ENCODE data around the gene SIT1.
"Not testable (repeated sequence)": the region's sequence is repeated elsewhere in the genome, so short reads cannot be mapped to it uniquely, and the experiment has no call there.

Gene SIT1

DNA sequence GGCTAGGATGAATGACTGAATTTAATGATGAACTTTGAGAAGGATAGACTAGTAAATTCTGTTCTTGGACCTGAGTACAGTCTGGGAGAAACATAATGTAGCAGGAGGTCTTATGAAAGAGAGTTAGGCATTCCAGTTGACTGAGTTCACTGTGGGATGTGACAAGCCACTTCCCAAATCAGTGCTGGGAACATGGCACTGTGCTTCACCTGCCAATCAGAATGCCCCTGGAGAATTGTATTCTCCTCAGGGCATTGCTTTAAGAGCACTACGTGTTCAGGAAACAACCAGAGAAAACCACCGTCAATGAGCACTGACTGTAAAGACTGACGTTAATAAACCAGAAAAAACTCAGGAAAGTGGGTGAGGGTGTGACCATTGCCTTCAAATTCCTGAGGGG lies 8.6 kb upstream of the SIT1 start:
- no peak for DNase-seq

DNA sequence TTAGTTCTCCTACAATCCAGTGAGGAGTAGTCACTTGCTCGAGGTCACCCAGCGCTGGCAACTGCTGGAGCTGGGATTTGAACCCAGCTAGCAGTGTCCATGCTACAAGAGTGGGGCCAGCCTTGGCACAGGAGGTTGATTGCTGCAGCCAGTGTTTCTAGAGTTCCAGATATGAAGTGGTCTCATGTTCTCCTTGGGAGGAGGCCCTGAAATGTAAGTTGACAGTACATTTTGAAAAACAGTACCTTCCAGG lies 8.2 kb upstream of the SIT1 start:
- no peak for DNase-seq

DNA sequence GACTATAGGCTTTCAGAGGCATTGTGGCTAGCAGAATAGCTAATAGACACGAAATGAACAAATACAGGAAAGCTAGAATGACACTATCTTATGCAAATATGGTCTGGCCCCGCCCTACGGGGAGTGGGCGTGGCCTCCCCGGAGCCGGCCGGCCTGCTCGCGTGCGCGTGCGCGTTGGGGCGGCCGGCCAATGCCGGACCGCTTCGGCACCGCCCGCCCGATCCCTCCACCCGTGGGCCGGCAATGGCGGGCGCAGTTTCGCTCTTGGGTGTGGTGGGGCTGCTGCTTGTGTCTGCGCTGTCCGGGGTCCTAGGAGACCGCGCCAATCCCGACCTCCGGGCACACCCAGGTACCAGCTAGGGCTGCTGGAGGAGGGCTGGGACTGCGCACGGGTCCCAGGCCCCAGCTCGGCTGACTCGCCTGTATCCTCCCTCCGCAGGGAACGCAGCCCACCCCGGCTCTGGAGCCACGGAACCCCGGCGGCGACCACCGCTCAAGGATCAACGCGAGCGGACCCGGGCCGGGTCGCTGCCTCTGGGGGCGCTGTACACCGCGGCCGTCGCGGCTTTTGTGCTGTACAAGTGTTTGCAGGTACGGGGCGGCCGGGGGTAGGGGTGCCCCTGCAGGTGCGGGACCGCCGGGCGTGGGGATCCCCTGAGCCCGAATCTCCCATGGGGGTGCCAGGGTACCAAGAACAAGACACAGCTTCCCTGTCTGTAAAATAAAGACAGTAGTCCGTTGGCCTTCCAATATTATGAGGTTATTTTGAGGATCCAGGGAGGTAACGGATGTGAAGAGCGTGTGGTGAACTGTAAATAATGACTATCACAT lies 7.6 kb upstream of the SIT1 start, which contains the start of gene CCDC107:
Gene CCDC107 (plus strand): TSS at position 156 of the 831 bp plus-strand sequence. CDS start 88 bp downstream, at position 244.
- DNase-seq, result peak; percentile 74 to 85 (median 79)

DNA sequence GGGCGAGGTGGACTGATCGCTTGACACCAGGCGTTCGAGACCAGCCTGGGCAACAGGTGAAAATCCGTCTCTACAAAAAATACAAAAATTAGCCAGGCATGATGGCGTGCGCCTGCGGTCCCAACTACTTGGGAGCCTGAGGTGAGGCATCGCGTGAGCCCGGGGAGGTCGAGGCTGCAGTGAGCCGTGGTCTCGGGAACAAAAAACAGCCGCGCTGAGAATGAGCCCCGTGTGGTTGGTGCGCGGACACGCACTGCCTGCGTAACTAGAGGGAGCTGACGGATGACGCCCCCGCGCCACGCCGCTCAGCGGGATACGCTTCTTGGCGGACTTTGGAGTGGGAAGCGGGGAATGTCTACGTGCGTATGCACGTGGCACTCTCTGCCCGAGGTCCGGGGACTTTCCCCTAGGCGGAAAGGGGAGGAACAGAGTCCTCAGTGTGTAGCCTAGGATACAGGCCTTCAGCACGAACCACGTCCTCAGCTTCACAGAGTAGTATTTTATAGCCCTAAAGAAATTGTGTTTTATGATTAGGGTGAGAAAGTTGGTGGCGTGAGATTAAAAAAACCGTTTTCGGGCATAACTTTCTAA lies 6.9 kb upstream of the SIT1 start, which contains the start of gene RMRP:
Gene RMRP (minus strand): TSS at position 474 of the 591 bp plus-strand sequence.
- peak; percentile 82 to 96 (median 83) for DNase-seq

DNA sequence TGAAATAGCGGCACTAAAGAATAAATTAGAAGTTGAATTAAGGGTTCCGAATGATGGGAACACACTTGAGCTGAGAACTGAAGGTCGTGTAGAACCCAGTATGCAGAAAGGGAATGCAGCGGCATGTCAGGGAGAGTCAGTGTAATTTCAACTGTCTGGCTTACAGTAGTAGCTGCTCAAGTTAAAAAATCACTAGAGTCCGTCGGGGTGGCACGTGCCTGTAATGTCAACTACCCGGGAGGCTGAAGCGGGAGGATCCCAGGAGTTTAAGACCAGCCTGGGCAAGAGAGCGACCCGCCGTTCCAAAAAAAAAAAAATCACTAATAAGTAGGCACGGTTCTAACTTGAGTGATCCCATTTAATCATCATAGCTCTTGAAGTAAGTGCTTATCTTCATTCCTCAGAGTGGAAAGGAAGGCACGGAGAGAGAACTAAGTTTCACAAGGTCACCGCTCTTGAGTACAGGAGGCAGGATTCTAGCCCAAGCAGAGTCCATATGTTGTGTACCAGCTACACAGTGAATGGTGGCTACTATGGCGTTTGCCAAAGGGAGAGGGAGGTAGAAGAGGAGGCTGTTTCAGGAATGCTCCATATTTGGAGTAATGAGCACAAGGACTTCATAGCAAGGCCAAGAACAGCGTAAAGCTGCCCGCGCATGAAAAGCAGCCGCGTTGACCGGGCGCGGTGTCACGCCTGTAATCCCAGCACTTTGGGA lies 6.3 kb upstream of the SIT1 start:
- no peak for DNase-seq

DNA sequence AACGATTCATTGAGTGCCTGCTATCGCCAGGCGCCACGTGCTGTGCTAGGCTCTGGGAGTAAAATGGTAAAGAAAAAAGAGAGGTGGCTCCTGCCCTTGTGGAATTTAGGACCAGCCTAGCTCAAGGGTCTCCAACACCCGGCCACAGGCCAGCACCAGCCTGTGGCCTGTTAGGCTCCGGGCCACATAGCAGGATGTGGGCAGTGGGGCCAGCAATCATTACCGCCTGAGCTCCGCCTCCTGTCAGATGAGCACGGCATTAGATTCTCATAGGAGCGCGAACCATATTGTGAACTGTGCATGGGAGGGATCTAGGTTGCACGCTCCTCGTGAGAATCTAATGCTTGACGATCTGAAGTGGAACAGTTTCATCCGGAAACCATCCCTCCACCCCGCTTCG lies 5.6 kb upstream of the SIT1 start:
- no peak for DNase-seq

DNA sequence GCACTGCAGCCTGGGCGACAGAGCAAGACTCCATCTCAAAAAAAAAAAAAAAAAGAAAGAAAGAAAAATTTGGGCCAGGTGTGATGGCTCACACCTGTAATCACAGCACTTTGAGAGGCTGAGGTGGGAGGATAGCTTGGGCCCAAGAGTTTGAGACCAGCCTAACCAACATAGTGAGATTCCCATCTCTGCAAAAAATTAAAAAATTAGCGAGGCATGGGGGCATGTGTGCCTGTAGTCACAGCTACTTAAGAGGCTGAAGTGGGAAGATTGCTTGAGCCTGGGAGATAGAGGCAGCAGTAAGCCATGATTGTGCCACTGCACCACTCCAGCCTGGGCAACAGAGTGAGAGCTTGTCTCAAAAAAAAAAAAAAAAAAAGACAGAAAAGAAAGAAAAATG lies 2.9 kb upstream of the SIT1 start:
- no peak for DNase-seq

DNA sequence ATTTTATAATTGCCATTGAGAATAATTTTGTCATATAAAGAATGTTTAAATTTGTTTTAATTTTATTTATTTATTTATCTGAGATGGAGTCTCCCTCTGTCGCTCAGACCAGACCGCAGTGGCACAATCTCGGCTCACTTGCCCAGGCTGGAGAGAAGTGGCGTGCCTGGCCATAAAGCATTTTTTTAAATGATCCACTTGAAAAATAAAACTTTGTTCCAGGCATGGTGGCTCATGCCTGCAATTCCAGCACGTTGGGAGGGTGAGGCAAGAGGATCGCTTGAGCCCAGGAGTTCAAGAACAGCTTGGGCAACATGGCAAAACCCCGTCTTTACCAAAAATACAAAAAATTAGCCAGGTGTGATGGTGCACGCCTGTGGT lies 2.1 kb upstream of the SIT1 start:
- DNase-seq, result no peak

DNA sequence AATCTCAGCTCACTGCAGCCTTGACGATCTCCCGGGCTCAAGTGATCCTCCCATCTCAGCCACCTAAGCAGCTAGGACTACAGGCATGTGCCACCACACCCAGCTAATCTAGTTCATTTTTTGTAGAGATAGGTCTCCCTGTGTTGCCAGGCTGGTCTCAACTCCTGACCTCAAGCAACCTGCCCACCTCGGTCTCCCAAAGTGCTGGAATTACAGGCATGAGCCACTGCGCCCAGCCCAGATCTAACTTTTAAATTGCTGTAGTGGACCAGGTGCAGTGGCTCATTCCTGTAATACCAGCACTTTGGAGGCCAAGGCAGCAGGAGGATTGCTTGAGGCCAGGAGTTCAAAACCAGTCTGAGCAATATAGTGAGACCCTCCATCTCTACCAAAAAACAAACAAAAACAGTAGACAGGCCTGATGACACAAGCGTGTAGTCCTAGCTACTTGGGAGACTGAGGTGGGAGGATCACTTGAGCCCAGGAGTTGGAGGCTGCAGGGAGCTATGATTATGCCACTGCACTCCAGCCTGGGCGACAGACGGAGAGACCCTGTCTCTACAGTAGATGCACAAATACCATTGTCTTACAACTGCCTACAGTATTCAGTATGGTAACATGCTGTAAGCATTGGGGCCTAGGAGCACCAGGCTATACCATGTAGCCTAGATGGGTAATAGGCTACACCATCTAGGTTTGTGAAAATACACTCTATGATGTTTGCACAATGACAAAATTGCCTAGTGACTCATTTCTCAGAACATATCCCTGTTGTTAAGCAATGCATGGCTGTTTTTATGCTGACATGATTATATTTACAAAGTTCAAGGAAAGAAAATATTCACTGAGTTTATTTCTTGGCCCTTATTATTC lies 1.5 kb upstream of the SIT1 start:
- DNase-seq, result no peak

DNA sequence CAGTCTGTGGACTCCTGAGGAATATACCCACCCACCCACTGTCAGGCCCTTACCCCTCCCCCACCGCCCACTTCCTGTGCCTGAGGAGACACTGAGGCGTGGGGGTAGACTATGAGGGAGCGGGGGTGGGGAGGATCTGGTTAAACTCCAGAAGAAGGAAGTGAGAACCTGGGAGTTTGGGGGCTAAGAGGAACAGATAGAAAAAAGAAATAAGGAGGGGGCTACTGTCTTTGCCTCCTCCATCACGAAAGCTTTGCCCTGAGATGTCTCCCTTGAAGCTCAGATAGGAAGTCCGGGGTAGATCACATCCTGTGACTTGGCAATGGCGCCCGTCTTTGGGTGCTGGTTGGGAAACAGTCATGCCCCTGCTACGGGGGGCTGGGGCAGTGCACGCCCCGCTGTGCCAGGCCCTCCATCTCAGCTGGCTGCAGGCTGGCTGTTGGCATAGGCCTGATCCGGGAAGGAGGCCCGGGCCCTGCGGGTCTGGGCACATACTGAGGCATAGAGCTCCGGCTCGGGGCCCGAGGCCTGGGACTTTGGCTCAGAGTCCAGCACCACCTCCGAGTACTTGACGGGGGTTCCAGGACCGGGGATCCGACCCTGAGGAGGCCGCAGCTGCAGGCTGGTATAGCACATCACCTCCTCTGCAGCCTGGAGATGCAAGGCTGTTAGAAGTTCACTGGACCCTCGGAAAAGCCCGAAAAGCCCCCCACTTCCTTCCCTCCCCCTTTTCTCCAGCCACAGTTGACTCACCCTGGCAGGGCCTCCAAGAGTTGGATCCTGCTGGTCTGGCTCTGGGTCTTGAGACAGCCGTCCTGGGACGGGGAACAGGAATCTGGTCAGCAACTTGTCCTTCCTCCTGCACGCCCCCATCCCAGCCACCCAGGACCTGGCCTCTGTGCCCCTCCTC lies 1.0 kb downstream of the SIT1 start:
- peak in 1 of 5 donors; percentile 60 for DNase-seq

DNA sequence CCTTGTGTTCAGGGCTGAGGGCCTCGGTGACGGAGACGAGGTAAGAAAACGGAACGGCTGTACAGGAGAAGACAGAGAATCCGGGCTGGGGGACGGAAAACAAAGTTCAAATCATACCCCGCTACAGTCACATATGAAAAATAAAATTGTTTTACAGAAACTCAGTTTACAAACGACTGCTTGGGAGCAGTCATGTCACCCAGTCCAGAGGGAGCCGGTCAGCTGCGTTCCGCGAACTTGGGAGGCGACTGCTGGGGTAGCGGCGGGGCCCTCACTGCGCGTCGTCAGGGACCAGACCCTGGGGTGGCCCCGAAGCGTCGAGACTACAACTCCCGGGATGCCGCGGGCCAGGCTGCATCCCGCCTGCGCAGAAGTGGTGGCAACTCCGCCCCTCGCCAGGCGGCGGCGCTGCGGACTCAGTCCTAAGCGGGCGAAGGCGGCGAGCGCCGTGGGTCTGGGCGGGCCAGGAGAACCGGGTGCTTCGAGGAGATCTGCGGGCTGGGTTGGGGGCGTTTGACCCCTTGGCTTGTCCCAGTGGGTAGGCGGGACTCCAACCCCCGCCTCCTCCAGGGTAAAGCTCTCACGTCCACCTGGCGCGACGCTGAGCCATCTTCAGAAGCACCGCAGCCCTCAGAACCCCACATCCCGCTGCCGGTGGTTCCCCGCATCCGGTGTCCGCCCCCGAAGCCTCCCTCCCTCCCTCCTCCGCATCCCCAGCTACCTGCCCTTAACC lies 4.0 kb downstream of the SIT1 start:
- peak; percentile 83 to 94 (median 87) for DNase-seq

DNA sequence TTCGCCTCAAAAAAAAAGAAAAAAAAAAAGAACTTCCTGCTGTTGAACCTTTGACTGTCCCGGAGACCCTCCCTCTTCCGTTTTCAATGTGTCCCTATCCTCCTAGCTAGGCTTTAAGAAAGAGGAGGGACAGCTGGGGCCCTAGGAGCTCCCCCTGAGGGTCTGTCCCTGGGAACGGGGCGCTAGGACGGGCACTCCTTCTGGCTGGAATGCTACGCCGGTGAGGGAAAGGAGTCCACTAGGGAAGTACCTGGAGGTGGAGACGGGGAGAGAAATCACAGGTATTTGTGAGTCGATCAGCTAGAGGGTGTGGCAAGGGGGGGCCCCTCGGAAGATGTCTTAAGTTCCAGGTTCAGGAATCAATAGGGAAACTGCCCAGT lies 4.6 kb downstream of the SIT1 start:
- DNase-seq, result peak in 1 of 5 donors; percentile 43

DNA sequence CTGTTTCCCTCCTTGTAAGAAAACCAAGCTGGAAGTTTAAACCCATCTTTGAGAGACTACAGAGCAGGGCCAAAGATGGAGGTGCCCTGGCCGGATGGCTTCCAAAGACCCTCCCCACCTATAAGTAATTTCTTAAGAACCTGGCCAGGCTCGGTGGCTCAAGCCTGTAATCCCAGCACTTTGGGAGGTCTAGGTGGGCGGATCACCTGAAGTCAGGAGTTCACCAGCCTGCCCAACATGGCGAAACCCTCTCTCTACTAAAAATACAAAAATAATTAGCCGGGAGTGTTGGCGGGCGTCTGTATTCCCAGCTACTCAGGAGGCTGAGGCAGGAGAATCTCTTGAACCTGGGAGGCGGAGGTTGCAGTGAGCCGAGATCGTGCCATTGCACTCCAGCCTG lies 5.0 kb downstream of the SIT1 start:
- DNase-seq, result not testable (repeated sequence)

DNA sequence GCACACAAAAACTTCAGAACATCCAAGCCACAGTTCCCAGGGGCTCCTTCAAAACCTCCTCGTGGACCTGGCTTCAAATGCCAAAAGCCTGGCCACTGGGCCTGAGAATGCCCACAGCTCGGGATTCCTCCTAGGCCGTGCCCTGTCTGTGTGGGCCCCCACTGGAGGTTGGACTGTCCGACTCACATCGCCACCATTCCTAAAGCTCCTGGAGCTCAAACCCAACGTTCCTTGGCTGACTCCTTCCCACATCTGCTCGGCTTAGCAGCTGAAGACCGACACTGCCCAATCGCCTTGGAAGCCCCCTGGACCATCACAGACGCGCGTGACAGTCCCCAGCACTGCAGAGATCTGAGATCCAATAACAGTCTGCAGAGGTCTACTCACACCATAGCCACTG lies 7.7 kb downstream of the SIT1 start:
- DNase-seq, result no peak

DNA sequence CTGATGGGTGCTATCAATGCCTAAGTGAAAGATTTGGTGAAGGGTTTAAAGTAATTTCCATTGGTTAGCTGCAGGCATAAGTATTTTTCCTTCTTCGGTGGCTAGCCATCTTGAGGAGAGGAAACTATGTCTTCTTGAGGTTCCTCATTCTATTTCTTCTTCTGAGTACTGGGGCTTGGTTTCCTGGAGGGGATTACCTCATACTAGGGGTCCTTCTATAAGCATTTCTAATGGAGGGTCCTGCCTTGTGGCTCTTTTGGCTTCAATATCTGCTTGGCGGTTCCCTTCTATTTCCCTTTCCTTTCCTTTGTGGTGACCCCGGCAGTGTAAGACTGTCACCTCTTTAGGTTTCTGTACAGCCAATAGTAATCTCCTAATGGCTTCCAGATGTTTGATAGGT lies 9.3 kb downstream of the SIT1 start:
- not testable (repeated sequence) for DNase-seq

DNA sequence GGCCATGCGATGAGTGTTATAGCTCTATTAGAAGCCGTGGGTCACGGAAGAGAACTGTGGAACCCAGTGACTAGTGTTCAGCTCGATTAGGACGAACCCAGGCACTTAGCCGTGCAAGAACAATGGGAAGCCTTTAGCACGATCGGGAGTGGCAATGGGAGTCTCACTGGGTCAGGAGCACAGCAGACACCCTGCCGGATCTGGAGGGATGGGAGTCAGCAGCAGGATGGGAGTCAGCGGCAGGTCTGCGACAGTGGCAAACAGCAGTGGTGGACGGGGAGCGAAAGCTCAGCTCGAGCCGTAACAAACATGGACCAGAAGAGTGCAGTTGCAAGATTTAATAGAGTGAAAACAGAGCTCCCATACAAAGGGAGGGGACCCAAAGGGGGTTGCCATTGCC lies 10.3 kb downstream of the SIT1 start:
- not testable (repeated sequence) for DNase-seq

DNA sequence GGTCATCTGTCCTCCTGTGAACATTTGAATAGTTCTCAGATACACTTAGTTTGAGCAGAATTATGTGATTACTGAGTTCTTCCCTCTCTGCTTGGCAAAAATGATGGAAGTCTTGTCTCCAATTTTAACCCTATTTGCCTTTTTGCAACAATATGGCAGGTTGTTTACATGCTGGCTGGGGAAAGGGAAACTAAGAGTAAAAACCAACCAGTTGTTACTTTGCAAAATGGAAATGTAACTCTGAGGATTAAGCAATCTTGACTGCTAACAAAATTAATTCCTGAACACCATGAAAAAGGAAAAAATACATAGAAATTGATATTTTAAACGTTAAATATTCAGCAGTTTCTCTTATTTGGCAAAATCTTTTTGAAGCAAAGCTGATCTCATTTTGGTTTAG lies 11.1 kb downstream of the SIT1 start:
- DNase-seq, result no peak

DNA sequence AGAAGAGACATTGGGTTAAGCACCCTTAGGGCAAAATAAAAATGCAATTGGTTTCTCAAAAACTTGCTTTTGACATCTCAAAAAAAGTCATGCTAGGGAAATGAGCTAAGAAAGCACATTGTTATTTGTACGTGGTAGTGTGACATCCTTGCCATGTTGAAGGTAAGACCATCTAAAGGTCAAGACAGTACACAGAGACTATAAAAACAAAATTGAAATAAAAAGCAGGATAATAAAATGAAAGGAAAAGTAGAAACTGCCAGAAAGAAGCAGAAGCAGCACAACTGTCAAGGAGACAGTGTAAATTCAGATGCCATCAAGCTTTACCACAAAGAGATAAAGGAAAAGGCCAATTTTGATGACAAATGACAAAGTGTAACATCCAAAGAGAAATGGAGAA lies 11.5 kb downstream of the SIT1 start:
- not testable (repeated sequence) for DNase-seq

DNA sequence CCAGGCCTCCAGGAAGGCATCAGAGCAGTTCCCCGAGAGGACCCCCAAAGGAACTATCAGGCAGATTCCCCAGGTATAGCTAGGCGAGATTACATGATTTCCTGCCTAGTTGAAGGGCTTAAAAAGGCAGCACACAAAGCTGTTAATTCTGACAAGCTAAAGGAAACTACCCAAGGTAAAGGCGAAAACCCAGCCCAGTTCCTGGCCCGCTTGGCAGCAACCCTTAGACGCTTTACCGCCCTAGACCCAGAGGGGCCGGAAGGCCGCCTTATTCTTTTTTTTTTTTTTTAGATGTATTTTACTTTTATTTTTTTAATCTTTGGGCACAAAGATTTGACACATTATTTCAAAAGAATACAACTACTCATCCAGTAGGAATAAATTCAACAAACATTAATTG lies 12.0 kb downstream of the SIT1 start:
- peak in 1 of 5 donors; percentile 55 for DNase-seq

DNA sequence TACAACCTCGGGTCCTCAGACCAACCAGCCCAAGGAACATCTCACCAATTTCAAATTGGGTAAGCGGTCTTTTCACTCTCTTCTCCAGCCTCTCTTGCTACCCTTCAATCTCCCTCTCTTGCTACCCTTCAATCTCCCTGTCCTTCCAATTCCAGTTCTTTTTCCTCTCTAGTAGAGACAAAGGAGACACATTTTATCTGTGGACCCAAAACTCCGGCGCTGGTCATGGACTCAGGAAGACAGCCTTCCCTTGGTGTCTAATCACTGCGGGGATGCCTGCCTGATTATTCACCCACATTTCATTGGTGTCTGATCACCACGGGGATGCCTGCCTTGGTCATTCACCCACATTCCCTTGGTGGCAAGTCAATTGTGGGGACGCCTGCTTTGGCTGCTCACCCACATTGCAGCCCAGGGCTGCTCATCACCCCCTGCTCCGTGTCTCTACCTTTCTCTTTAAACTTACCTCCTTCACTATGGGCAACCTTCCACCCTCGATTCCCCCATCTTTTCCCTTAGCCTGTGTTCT lies 13.2 kb downstream of the SIT1 start:
- DNase-seq, result not testable (repeated sequence)

DNA sequence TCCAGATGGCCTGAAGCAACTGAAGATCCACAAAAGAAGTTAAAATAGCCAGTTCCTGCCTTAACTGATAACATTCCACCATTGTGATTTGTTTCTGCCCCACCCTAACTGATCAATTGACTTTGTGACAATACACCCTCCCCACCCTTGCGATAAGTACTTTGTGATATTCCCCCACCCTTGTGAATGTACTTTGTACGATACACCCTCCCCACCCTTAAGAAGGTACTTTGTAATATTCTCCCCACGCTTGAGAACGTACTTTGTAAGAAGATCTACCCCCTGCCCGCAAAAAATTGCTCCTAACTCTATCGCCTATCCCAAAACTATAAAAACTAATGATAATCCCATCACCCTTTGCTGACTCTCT lies 13.9 kb downstream of the SIT1 start:
- not testable (repeated sequence) for DNase-seq
